Naive thymus-derived CD8-positive, alpha-beta T cell (primary cell): Measurements from ENCODE around the gene SLC34A1. TPM values are rescaled to one million over a fixed set of nuclear protein-coding genes. Genes with fewer than 3 reads are reported as not detected.

Experiments used
- ATAC-seq, 2 donors: fragments of 150-1000 bp; cut with Tn5 transposase in 1 of 2; sonication (Bioruptor Pico), chemical (Tn5 transposase) in 1 of 2; 1 replicate in 1 of 2; 2 replicates in 1 of 2; pipeline ENCODE4 v1.10.0; 2021; ENCODE audit warnings: mild to moderate bottlenecking in 2 of 2, moderate library complexity in 2 of 2
- POLR2A ChIA-PET: fragments of 350-600 bp; sonication (Branson Sonifier 250); formaldehyde crosslinking; loops from one replicate; lab custom pipeline; 2021; ENCODE audit warnings: antibody characterized with exemption; lab: Charles Lee
- DNase-seq, 10 donors: peaks; one replicate each; pipeline versions ENCODE4 v3.0.0 to v3.0.0-alpha.2; 2020 to 2022
- H3K27ac Mint-ChIP-seq, 10 donors: one replicate each; pipeline ENCODE4 v1.8.0; 2020 to 2022; ENCODE audit warnings: mild to moderate bottlenecking in 10 of 10, mixed read lengths in 10 of 10, moderate library complexity in 4 of 10, inconsistent platforms in 1 of 10
- H3K27me3 Mint-ChIP-seq, 5 donors: one replicate each; pipeline ENCODE4 v1.8.0; 2021 to 2022; ENCODE audit warnings: mixed read lengths in 5 of 5
- H3K36me3 Mint-ChIP-seq, 3 donors: one replicate each; pipeline ENCODE4 v1.8.0; 2020 to 2022; ENCODE audit warnings: mixed read lengths in 3 of 3, mild to moderate bottlenecking in 2 of 3, inconsistent platforms in 1 of 3
- H3K4me1 Mint-ChIP-seq, 4 donors: one replicate each; pipeline ENCODE4 v1.8.0; 2021 to 2022; ENCODE audit warnings: mixed read lengths in 4 of 4
- H3K4me3 Mint-ChIP-seq, 10 donors: one replicate each; pipeline ENCODE4 v1.8.0; 2020 to 2022; ENCODE audit warnings: mild to moderate bottlenecking in 10 of 10, mixed read lengths in 10 of 10, moderate library complexity in 6 of 10, inconsistent platforms in 1 of 10
- H3K9me3 Mint-ChIP-seq, 9 donors: one replicate each; pipeline ENCODE4 v1.8.0; 2020 to 2022; ENCODE audit warnings: mixed read lengths in 9 of 9, mild to moderate bottlenecking in 3 of 9, inconsistent platforms in 1 of 9, moderate library complexity in 1 of 9
- polyA plus RNA-seq, 3 donors: library from polyadenylated mRNA; unstranded; fragments of 300-500 nt; fragmentation: Illumina TruSeq; gene quantifications; one replicate each; pipeline ENCODE4 v1.2.3, GENCODE V29; 2021
- total RNA-seq, 8 experiments: library from RNA in 2 of 8; stranded (reverse) in 2 of 8; gene quantifications; one replicate each; pipeline ENCODE4 v1.2.3 and lab custom pipeline; 2021 to 2026

SLC34A1 gene
- total and polyA plus RNA-seq, 5 experiments from 2014 or later: 0.16 to 0.25 TPM; not detected in 3

DNA sequence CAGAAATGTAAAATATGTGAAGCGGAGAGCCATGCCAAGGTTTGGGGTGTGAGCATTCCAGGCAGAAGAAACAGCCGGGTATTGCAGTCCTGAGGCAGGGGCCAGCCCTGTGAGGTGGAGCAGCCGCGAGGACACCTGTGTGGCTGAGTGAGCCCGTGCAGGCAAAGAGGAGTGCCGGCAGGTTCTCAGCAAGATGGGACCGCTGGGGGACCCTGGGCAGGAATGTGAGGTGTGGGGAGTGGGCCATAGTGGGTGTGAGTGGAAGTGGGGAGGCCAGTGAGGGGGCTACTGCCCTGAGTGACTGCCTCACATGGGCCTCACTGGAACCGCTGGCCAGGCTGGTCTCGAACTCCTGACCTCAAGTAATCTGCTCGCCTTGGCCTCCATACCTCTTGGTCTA lies 54.2 kb downstream of the SLC34A1 start:
- Mint-ChIP-seq H3K27ac (peak overlapping the region; percentile 66 to 90 (median 86)), H3K36me3 (peaks cover 0 to 79% (median 21%) of the 10 kb centered on the region in 3 donors), H3K9me3 (no peaks in the 10 kb centered on the region), H3K27me3 (no peaks in the 10 kb centered on the region), H3K4me1 (peaks cover 27 to 79% (median 67%) of the 10 kb centered on the region in 4 donors), H3K4me3 (peak overlapping the region in 4 of 10 donors; percentile 4 to 36 (median 24))
- ATAC-seq (no peak), DNase-seq (no peak)
- POLR2A ChIA-PET: interaction anchor here (3.9 to 25.4 kb wide), 2 partner anchors 8 to 20 kb away, joined by 30 to 1530 read pairs; partner anchors contain the start of genes F12, GRK6 and PRR7

DNA sequence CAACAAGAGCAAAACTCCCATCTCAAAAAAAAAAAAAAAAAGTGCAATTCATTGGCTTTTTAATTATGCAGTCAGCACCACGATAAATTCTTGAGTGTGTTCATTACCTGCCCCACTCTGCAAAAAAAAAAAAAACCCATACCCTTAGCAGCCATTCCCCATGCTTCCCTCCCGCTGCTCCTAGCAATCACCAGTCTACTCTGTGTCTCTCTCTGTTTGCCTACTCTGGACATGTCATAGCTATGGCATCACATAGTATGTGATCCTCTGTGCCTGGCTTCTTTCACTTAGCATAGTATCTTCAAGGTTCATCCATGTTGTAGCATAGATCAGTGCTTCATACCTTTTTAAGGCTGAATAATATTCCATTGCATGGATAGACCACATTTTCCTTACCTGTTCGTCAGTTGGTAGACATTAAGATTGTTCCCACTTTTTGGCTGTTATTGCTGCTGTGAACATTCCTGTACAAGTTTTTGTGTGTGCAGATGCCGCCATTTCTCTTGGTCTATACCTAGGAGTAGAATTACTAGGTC lies 55.4 kb downstream of the SLC34A1 start:
- POLR2A ChIA-PET: interaction anchor here (0.6 to 25.4 kb wide), 5 partner anchors 15 to 909 kb away, joined by 3 to 1530 read pairs (median 4); partner anchors contain the start of genes F12, GRK6 and LMAN2
- H3K27ac Mint-ChIP-seq: peak overlapping the region; percentile 80 to 93 (median 88)
- peaks cover 30 to 77% (median 65%) of the 10 kb centered on the region in 4 donors for H3K4me1 Mint-ChIP-seq
- DNase-seq (peak in 1 of 10 donors; percentile 0), ATAC-seq (no peak)
- no peaks in the 10 kb centered on the region for H3K9me3 Mint-ChIP-seq
- H3K36me3 Mint-ChIP-seq: peaks cover 0 to 70% (median 16%) of the 10 kb centered on the region in 3 donors
- H3K27me3 Mint-ChIP-seq: no peaks in the 10 kb centered on the region
- H3K4me3 Mint-ChIP-seq: peak overlapping the region in 4 of 10 donors; percentile 16 to 54 (median 19)

DNA sequence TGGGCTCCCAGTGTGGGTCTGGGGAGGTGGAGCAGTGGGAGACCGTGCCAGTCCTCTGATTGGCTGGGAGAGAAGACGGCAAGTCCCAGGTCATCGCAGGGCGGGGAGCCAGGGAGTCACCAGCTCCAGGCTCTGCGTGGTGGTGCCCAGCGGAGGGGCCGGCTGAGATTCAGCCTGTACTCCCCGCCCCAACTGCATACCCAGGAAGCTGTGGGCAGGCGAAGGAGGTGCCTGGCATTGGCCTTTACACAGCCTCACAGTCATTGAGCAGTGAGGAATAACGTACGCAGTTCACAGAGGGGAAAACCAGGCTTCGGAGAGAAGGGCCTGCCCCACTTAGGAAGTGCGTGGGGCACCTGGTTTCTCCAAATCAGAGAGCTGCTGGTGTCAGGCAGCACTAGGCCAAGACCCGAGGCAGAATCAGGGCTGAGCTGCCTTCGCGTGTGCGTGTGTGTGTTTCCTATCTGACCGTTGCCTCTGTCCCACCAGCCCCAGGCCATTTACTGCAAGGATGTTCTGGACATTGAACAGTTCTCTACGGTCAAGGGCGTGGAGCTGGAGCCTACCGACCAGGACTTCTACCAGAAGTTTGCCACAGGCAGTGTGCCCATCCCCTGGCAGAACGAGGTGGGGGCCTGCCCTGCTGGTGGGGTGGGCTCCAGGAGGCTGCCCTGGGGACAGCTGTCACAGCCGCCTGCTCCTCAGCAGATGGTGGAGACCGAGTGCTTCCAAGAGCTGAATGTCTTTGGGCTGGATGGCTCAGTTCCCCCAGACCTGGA lies 56.2 kb downstream of the SLC34A1 start:
- peak overlapping the region; percentile 80 to 93 (median 88) for H3K27ac Mint-ChIP-seq
- no peaks in the 10 kb centered on the region for H3K9me3 Mint-ChIP-seq
- peak; percentile 65 to 82 for ATAC-seq
- peak in 7 of 10 donors; percentile 46 to 74 (median 56) for DNase-seq
- no peaks in the 10 kb centered on the region for H3K27me3 Mint-ChIP-seq
- peak overlapping the region in 7 of 10 donors; percentile 7 to 68 (median 54) for H3K4me3 Mint-ChIP-seq
- H3K36me3 Mint-ChIP-seq: peaks cover 0 to 64% (median 16%) of the 10 kb centered on the region in 3 donors
- peaks cover 35 to 78% (median 67%) of the 10 kb centered on the region in 4 donors for H3K4me1 Mint-ChIP-seq
- POLR2A ChIA-PET: interaction anchor here (1.2 to 25.4 kb wide), 4 partner anchors 14 to 89 kb away, joined by 3 to 1530 read pairs (median 46); partner anchors contain the start of genes F12, GRK6 and LMAN2

DNA sequence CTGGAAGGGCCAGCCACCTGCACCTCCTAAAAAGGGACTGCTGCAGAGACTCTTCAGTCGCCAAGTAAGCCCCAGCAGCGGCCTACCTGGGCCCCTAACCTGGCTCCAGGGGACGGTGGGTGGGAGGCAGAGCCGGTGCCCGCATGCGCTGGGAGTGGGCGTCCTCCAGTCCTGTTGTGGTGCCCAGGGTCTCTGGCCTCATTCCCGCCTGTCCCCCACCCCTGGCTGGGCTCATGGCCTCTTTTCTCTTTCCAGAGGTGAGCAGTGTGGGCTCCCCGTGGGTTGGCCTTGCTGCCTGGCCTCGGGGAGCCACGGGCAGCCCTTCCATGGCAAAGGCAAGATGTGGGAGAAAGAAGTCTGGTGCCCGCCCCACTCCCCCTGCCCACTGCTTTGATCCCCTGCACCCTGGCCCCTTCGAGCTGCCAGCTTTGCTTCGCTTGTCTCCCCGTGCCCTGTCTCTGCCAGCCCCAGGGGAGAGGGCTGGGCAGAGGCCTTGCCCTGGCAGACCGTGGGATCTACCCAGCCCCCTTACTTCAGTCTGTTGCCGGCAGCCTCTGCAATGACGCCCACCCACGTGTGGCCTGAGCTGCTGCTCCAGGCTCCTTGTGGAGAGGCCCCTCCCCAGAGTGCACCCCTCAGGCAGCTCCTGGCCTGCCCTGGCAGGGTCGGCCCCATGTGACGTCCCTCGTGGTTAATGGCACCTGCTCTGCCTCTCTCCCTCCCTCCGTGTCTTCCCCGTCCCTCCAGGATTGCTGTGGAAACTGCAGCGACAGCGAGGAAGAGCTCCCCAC lies 57.0 kb downstream of the SLC34A1 start:
- Mint-ChIP-seq H3K4me3 (peak overlapping the region in 2 of 10 donors; percentile 13 to 41), H3K27me3 (no peaks in the 10 kb centered on the region), H3K36me3 (peaks cover 0 to 58% (median 16%) of the 10 kb centered on the region in 3 donors), H3K9me3 (no peaks in the 10 kb centered on the region), H3K27ac (peak overlapping the region in 8 of 10 donors; percentile 72 to 98 (median 87)), H3K4me1 (peaks cover 37 to 81% (median 69%) of the 10 kb centered on the region in 4 donors)
- DNase-seq (peak in 1 of 10 donors; percentile 0), ATAC-seq (no peak)
- POLR2A ChIA-PET: interaction anchor here (1.2 to 25.4 kb wide), 4 partner anchors 13 to 90 kb away, joined by 3 to 1530 read pairs (median 46); partner anchors contain the start of genes F12, GRK6 and LMAN2

DNA sequence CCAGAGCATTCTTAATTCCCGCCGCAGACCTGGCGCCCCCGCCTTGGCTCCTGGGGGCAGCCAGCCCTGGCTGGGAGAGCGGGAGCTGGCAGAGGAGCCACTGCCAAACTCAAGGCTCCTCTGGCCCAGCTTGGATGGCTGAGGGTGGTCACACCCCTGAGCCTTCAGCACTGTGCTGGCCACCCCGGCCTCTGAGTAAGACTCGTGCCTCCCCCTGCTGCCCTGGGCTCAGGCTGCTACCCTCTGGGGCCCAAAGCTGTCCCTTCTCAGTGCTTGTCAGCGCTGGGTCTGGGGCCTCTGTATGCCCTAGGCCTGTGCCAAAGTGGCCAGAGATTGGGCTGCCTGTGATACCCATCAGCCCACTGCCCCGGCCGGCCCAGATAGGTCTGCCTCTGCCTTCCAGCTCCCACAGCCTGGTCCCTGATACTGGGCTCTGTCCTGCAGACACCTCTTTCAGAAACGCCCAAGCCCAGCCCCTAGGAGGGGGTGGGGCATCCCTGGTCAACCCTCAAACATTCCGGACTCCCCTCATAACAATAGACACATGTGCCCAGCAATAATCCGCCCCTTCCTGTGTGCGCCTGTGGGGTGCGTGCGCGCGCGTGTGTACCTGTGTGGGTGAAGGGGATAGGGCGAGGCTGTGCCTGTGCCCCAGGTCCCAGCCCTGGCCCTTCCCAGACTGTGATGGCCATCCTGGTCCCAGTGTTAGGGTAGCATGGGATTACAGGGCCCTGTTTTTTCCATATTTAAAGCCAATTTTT lies 58.0 kb downstream of the SLC34A1 start:
- POLR2A ChIA-PET: interaction anchor here (8.6 to 25.4 kb wide), 2 partner anchors 12 to 24 kb away, joined by 87 to 1530 read pairs; partner anchors contain the start of genes F12 and GRK6
- H3K4me3 Mint-ChIP-seq: peak overlapping the region in 2 of 10 donors; percentile 25 to 41
- ATAC-seq (no peak), DNase-seq (peak in 2 of 10 donors; percentile 3 to 55)
- H3K27ac Mint-ChIP-seq: peak overlapping the region in 9 of 10 donors; percentile 22 to 98 (median 77)
- H3K9me3 Mint-ChIP-seq: no peaks in the 10 kb centered on the region
- H3K4me1 Mint-ChIP-seq: peaks cover 34 to 74% (median 61%) of the 10 kb centered on the region in 4 donors
- no peaks in the 10 kb centered on the region for H3K27me3 Mint-ChIP-seq
- peaks cover 0 to 48% (median 13%) of the 10 kb centered on the region in 3 donors for H3K36me3 Mint-ChIP-seq

DNA sequence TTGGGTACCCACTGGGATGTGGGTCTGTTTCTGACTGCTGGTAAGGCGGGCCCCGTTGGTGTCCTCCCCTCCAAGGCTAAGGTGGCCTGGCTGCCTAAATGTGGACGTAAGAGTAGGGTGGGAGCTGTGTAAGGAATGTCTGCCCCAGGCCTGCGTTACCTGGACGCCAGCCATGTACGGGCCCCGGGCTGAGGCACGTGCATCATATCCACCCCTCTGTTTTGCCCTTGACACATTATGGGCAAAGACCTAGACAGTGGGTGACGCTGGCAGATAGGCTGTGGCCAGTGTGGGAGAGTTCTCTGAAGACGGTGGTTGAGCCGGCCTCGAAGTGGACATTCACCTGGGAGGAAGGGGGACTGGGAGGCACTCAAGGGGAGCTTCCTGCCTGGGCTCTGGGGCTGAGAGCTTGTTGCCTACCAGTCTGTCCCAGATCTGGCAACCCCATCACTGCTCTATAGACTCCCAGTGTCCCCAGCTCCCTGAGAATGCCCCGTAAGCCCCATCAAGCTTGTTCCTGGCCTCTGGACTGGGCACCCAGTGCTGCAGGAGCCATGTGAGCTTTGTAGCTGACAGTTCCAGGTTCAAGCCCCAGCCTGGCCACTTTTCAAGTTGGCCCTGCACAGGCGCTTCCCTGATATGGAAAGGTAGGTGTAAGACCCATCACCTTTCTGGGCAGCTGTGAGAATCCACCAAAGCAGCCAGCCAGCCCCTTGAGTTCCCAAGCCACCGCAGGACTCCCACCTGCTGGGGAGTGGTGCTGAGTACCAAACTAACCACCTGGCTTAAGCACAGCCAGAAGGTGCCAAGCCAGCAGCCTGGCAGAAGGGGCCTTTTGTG lies 59.1 kb downstream of the SLC34A1 start:
- Mint-ChIP-seq H3K36me3 (peaks cover 0 to 37% (median 7%) of the 10 kb centered on the region in 3 donors), H3K27ac (peak overlapping the region; percentile 47 to 98 (median 88)), H3K27me3 (no peaks in the 10 kb centered on the region), H3K4me1 (peaks cover 35 to 72% (median 59%) of the 10 kb centered on the region in 4 donors), H3K4me3 (no peak overlapping the region), H3K9me3 (no peaks in the 10 kb centered on the region)
- POLR2A ChIA-PET: interaction anchor here (0.7 to 25.4 kb wide), 5 partner anchors 7 to 92 kb away, joined by 3 to 1530 read pairs (median 4); partner anchors contain the start of genes F12, GRK6, LMAN2 and PDLIM7
- ATAC-seq: no peak
- peak in 1 of 10 donors; percentile 42 for DNase-seq

DNA sequence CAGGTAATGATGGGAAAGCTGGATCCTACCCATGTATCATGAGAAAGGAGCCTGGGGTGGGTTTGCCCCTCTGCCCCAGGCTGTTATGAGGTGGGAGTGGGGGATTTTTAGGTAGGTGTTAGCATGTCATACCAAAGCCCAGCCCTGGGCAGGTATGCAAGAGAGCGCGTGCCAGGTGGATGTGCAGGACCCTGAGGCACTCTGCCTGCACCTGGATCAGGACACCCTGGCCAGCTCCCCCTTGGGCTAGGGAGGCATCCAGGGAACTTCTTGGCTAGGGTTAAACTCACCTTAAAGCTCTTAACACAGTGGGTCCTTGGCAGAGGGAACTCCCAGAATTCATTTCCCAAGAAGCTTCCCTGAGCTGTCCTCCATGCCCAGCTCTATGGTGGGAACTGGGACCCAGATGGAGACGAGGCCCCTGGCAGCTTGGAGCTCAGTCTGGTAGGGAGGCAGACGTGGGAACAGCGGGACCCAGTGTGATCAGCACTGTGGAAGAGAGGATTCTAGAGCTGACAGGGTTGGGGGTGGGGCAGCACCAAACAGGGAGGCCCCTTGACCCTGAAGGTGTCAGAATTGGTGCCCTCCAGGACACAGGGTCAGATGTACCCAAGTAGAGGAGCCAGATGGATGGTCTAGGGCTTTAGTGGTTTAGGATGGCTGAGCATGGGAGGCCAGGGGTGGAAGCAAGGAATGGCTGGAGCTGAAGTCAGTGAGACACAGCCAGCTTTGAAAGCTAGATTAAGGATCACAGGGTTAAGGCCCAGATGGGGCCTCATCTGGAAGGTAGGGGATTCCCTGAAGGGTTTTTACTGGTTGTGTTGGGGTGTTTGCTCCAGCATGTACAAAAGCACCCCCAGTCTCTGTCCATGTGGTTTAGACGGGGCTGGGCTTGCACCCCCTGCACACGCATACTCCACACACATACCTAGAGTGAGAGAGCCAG lies 60.1 kb downstream of the SLC34A1 start:
- ATAC-seq (peak; percentile 8 to 26), DNase-seq (peak in 3 of 10 donors; percentile 33 to 50 (median 42))
- Mint-ChIP-seq H3K9me3 (no peaks in the 10 kb centered on the region), H3K36me3 (peaks cover 0 to 28% (median 1%) of the 10 kb centered on the region in 3 donors), H3K4me3 (peak overlapping the region; percentile 8 to 89 (median 80)), H3K27ac (peak overlapping the region; percentile 91 to 98 (median 96)), H3K27me3 (no peaks in the 10 kb centered on the region), H3K4me1 (peaks cover 39 to 67% (median 59%) of the 10 kb centered on the region in 4 donors)
- POLR2A ChIA-PET: interaction anchor here (0.7 to 25.4 kb wide), 8 partner anchors 8 to 93 kb away, joined by 3 to 1530 read pairs (median 5); partner anchors contain the start of genes F12, GRK6, LMAN2 and PDLIM7

DNA sequence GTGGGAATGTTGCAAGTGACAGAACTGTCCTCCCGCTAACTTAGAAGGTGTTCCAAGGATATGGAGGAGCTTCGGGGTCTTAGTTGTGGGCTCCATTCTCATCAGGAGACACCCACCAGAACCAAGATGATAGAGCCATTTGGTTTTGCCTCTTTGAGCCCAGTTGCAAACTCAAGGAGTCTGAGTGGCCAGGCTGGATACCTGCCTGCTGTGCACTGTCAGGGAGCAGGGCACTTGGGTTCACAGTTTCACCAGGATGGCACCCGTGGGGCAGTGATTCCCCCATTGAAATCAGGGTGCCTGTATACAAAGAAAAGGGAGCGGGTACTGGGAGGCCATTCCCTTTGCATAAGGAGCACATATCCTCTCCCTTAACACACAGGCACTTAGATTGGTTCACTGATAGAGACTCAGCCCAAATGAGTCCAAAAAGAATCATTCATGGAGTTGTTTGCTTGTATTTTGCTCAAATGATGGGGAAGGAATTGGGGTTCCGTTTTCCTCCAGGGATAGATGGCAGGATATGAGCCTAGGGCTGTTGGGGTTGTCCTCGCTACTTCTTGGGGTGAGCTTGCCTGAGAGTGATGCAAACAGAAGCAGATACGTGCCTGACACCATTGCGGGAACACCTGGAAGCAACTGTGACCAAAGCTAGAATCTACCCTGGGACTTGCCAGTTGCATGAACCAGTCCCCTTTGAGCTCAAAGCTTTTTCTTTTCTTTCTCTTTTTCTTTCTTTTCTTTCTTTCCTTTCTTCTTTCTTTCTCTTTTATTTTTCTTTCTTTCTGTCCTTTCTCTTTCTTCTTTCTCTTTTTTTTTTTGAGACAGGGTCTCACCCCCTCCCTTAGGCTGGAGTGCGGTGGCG lies 61.0 kb downstream of the SLC34A1 start:
- peaks cover 31 to 58% (median 51%) of the 10 kb centered on the region in 4 donors for H3K4me1 Mint-ChIP-seq
- H3K27ac Mint-ChIP-seq: peak overlapping the region; percentile 91 to 98 (median 96)
- POLR2A ChIA-PET: interaction anchor here (1.2 to 25.4 kb wide), 10 partner anchors 8 to 75 kb away, joined by 3 to 1530 read pairs (median 6); partner anchors contain the start of genes F12 and GRK6
- no peaks in the 10 kb centered on the region for H3K9me3 Mint-ChIP-seq
- H3K4me3 Mint-ChIP-seq: peak overlapping the region; percentile 76 to 89 (median 82)
- ATAC-seq: peak in 1 of 2 donors; percentile 21
- H3K27me3 Mint-ChIP-seq: no peaks in the 10 kb centered on the region
- DNase-seq: peak in 4 of 10 donors; percentile 46 to 60 (median 48)
- peaks cover 0 to 19% (median 1%) of the 10 kb centered on the region in 3 donors for H3K36me3 Mint-ChIP-seq

DNA sequence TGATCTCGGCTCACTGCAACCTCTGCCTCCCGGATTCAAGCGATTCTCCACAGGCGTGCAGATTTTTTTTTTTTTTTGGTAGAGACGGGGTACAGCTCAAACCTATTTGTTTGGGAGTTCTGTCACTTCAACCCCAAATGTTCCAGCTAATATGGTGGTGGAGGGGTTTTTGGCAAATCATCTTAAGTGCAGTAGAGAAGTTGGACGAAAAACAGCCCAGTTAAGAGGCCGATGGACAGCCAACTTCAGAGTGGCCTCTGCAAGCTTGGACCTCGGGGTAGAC lies 61.6 kb downstream of the SLC34A1 start:
- ATAC-seq (no peak), DNase-seq (peak in 1 of 10 donors; percentile 20)
- H3K36me3 Mint-ChIP-seq: peaks cover 0 to 17% (median 0%) of the 10 kb centered on the region in 3 donors
- H3K27me3 Mint-ChIP-seq: no peaks in the 10 kb centered on the region
- H3K27ac Mint-ChIP-seq: peak overlapping the region; percentile 91 to 98 (median 96)
- H3K4me3 Mint-ChIP-seq: peak overlapping the region; percentile 76 to 89 (median 82)
- H3K9me3 Mint-ChIP-seq: no peaks in the 10 kb centered on the region
- POLR2A ChIA-PET: interaction anchor here (0.6 to 25.4 kb wide), 10 partner anchors 9 to 758 kb away, joined by 3 to 1530 read pairs (median 4); partner anchors contain the start of genes F12, GRK6 and HNRNPAB
- H3K4me1 Mint-ChIP-seq: peaks cover 30 to 61% (median 48%) of the 10 kb centered on the region in 4 donors
